SJCRH30 (cell line): ENCODE measurements around the gene CENATAC. TPM values are rescaled to one million over a fixed set of nuclear protein-coding genes. Genes with fewer than 3 reads are reported as not detected.
A peak's percentile ranks its signal among the peaks of the same experiment; 100 is the strongest.
"Not testable (repeated sequence)": the region's sequence is repeated elsewhere in the genome, so short reads cannot be mapped to it uniquely, and the experiment has no call there.

Experiments used
- DNase-seq, 2 experiments: peaks; one replicate each; pipeline ENCODE4 v3.0.0-alpha.2; 2015 to 2020
- H3K27ac ChIP-seq: fragments of 250-450 bp; sonication (Bioruptor Pico); 2 replicates; pipeline ENCODE4 v1.5.1; 2020; ENCODE audit warnings: mild to moderate bottlenecking, moderate library complexity
- H3K27me3 ChIP-seq: fragments of 250-450 bp; sonication (Bioruptor Pico); 2 replicates; pipeline ENCODE4 v1.5.1; 2020; ENCODE audit warnings: mild to moderate bottlenecking, moderate library complexity
- H3K36me3 ChIP-seq: fragments of 250-450 bp; sonication (Bioruptor Pico); 2 replicates; pipeline ENCODE4 v1.5.1; 2020; ENCODE audit warnings: mild to moderate bottlenecking, moderate library complexity
- H3K4me1 ChIP-seq: fragments of 250-450 bp; sonication (Bioruptor Pico); 2 replicates; pipeline ENCODE4 v1.5.1; 2020; ENCODE audit warnings: mild to moderate bottlenecking, moderate library complexity
- H3K4me3 ChIP-seq: fragments of 250-450 bp; sonication (Bioruptor Pico); 2 replicates; pipeline ENCODE4 v1.5.1; 2020; ENCODE audit warnings: mild to moderate bottlenecking, moderate library complexity
- H3K9me3 ChIP-seq: fragments of 250-450 bp; sonication (Bioruptor Pico); replicated peaks from 2 replicates; pipeline ENCODE4 v1.5.1; 2020; ENCODE audit warnings: mild to moderate bottlenecking, moderate library complexity
- total RNA-seq: library from RNA; depleted of rRNA; stranded (reverse); fragments of >200 nt; shearing (Covaris generic); gene quantifications from 2 replicates; pipeline ENCODE4 v1.2.3, GENCODE V29; 2014

CENATAC gene
- total RNA-seq, 1 experiment from 2014 or later: 17.5 TPM

- Histone ChIP-seq H3K27ac (no peak overlapping the region), H3K27me3 (no peaks in the 10 kb centered on the region), H3K4me3 (no peak overlapping the region), H3K4me1 (no peaks in the 10 kb centered on the region), H3K9me3 (no peaks in the 10 kb centered on the region), H3K36me3 (peaks cover 2% of the 10 kb centered on the region)
- no peak for DNase-seq
Observed at GRCh38 chr11:119046489-119046888, 48.6 kb downstream of the CENATAC start.

- no peaks in the 10 kb centered on the region for H3K27me3 ChIP-seq
- no peaks in the 10 kb centered on the region for H3K9me3 ChIP-seq
- H3K4me3 ChIP-seq: no peak overlapping the region
- H3K27ac ChIP-seq: no peak overlapping the region
- peaks cover 2% of the 10 kb centered on the region for H3K36me3 ChIP-seq
- no peak for DNase-seq
- H3K4me1 ChIP-seq: no peaks in the 10 kb centered on the region
Observed at GRCh38 chr11:119047205-119047604, 49.3 kb downstream of the CENATAC start.

DNA sequence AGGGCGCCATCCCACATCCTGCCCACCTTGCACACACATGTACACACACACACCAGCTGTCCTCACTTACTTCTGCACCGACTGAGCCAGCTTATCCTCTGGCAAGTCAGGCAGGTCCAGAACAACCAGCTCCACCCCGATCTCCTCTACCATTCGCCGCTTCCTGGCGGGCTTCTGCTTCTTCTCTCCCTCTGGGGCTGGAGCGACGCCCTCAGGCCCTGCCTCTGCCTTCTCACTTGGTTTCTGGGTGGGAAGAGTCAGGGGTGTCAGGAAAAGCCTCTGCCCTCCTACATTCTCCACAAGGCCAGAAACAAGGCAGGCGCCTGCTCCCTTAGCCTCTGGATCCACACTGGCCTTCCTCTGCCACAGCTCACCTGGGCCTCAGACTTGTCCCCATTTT, 50.7 kb downstream of the CENATAC start:
- Histone ChIP-seq H3K4me3 (no peak overlapping the region), H3K36me3 (peaks cover 2% of the 10 kb centered on the region)

DNA sequence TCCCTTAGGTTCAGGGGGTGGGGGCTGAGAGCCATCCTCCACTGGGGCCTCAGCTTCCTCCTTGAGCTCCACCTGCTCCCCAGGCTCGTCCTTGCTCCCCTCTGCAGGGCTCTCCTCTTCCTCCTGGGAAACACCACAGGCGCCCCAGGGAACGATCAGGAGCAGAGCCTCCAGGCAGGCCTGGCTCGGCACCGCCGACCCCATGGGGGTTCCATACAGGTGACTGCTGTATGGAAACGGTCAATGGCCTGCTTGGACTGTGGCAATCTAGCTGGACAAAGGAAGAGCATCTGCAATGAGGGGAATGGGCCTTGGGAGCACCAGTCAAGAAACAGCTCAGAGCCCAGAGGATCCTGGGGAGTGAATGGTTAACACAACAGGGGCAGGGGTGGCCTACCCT, 51.1 kb downstream of the CENATAC start:
- Histone ChIP-seq H3K9me3 (no peaks in the 10 kb centered on the region), H3K27ac (no peak overlapping the region), H3K4me3 (no peak overlapping the region), H3K4me1 (no peaks in the 10 kb centered on the region), H3K36me3 (peaks cover 2% of the 10 kb centered on the region), H3K27me3 (no peaks in the 10 kb centered on the region)
- DNase-seq: no peak

More for the DNA sequence above, 50.7 kb downstream of the CENATAC start:
- no peaks in the 10 kb centered on the region for H3K9me3 ChIP-seq
- no peak for DNase-seq
- no peaks in the 10 kb centered on the region for H3K4me1 ChIP-seq
- no peaks in the 10 kb centered on the region for H3K27me3 ChIP-seq
- H3K27ac ChIP-seq: no peak overlapping the region

GRCh38 chr11:119051440-119052162, 53.7 kb downstream of the CENATAC start:
- H3K27me3 ChIP-seq: no peaks in the 10 kb centered on the region
- peak; percentile 25 to 26 for DNase-seq
- 0 out of 2 replicates have a peak, but pooled peaks cover 3% of the 10 kb centered on the region for H3K4me1 ChIP-seq
- H3K27ac ChIP-seq: no peak overlapping the region
- no peaks in the 10 kb centered on the region for H3K9me3 ChIP-seq
- no peak overlapping the region for H3K4me3 ChIP-seq
- peaks cover 2% of the 10 kb centered on the region for H3K36me3 ChIP-seq

GRCh38 chr11:119052163-119052814, 54.4 kb downstream of the CENATAC start:
- Histone ChIP-seq H3K4me3 (no peak overlapping the region), H3K27ac (no peak overlapping the region), H3K9me3 (no peaks in the 10 kb centered on the region), H3K4me1 (0 out of 2 replicates have a peak, but pooled peaks cover 3% of the 10 kb centered on the region), H3K36me3 (peaks cover 2% of the 10 kb centered on the region), H3K27me3 (no peaks in the 10 kb centered on the region)
- no peak for DNase-seq

DNA sequence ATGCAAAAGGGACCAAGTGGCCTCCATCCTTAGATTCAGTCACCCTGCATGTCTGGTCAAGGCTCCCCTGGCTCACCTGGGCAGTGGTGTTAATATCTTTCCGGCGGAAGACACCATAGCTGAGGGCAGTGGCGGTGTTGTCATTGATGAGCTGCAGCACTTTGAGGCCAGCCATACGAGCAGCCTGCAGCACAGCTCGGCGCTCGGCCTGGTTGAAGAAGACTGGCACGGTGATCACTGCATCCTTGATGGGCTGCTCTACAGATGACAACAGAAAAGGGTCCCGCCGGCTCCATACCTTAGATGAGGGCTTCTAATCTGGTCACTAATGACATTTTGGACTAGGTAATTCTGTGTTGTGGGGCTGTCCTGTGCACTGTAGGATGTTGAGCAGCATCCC, 56.5 kb downstream of the CENATAC start:
- Histone ChIP-seq H3K4me1 (0 out of 2 replicates have a peak, but pooled peaks cover 3% of the 10 kb centered on the region), H3K36me3 (peaks cover 2% of the 10 kb centered on the region), H3K4me3 (no peak overlapping the region), H3K9me3 (no peaks in the 10 kb centered on the region), H3K27ac (no peak overlapping the region), H3K27me3 (no peaks in the 10 kb centered on the region)
- no peak for DNase-seq

DNA sequence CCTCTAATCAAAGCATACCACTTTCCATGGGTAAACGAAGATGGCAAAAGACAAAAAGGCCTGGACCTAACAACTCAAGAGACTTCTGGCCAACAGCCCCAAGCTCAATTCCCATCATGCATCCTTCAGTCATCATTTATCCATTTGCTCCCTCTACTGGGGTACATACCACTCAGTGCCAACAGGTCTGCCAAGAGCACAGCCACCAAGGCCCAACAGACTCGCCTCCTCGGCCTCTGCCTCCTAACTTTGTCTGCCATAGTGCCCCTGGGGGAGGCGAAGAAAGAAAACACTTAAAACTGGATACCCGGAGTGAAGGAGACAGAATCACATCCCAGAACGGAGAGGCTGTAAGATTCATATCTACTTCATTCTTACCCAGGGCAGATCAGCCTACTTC, 58.0 kb downstream of the CENATAC start:
- Histone ChIP-seq H3K27me3 (no peaks in the 10 kb centered on the region), H3K27ac (peak overlapping the region; percentile 59; the same call in 1 of the 2 replicates), H3K4me3 (peak overlapping the region; percentile 97), H3K4me1 (0 out of 2 replicates have a peak, but pooled peaks cover 3% of the 10 kb centered on the region), H3K36me3 (no peaks in the 10 kb centered on the region; the same call in none of the 2 replicates), H3K9me3 (no peaks in the 10 kb centered on the region)
- DNase-seq: no peak

DNA sequence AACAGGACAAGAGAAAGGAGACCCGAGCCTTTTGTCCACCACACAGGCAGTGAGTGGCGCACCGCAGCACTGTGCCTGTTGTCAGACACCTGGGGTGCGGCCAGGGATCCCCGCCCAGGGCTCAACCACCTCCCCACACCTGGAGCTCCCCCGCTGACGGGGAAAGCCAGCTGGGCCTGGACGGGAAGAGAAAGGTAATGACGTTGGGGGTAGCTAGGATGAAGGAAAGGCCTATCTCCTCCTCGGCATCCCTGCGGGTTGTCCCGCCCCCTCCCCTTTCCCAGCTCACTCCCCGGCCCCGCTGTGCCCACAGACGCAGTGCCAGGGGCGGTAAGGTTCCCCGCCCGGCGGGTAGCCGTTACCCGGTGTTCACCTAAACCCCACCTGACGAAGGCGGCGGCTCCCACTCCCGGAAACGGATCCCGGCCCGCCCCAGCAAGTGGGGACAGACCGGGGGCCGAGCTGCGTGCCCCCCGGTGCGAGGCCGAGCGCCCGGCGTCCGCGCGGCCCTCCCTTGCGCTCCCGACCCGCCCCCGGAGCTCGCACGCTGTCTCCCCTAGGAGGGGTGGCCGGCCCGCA, 58.6 kb downstream of the CENATAC start:
- Histone ChIP-seq H3K4me1 (0 out of 2 replicates have a peak, but pooled peaks cover 3% of the 10 kb centered on the region), H3K36me3 (no peaks in the 10 kb centered on the region; the same call in none of the 2 replicates), H3K27me3 (no peaks in the 10 kb centered on the region), H3K27ac (peak overlapping the region; percentile 59), H3K9me3 (no peaks in the 10 kb centered on the region), H3K4me3 (peak overlapping the region; percentile 97)
- DNase-seq: no peak

DNA sequence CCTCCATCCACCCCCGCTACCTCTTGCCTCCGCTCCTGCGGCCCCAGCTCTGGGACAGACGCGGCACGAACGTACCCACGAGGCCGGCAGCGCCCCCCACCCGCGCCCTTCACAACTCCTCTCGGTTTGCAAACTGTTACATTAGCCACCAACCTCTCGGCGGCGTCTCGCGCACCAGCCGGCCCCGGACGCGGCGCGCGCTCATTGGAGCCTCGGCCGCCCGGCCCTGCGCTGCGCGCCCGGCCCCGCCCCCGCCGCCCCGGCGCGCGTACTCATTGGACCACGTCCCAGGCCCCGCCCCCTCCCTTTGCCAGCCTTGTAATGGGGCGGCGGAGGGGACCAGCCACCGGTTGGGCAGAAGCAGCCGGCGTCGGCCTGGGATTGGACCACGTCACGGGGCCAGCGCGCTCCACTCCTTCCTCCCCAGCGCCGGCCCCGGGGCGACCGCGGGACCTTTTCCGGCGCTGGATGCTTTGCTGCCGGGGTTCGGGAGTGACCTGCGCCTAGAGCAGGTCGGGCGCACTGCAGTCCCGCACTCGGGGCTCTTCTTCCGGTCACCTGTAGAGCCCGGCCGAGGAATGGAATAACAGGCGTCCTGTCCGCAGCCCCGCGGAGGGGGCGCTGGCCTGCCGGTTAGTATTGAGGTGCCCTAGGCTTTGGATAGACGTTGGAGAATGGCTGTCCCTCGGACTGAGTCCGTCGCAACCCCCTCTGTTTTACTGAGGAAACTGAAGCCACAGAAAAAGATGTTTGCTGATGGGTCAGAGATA, 59.2 kb downstream of the CENATAC start, which contains the start of gene HYOU1:
Gene HYOU1 (minus strand): TSS at position 206 of the 770 bp plus-strand sequence. CDS start 1,045 bp downstream, outside the sequence.
- peak within 1 kb of the TSS; percentile 59 for H3K27ac ChIP-seq
- 0 out of 2 replicates have a peak, but pooled peaks cover 3% of the 10 kb centered on the region for H3K4me1 ChIP-seq
- peak within 1 kb of the TSS; percentile 97 for H3K4me3 ChIP-seq
- H3K27me3 ChIP-seq: no peaks in the 10 kb centered on the region
- no peaks in the 10 kb centered on the region; the same call in none of the 2 replicates for H3K36me3 ChIP-seq
- peak; percentile 95 for DNase-seq
- H3K9me3 ChIP-seq: no peaks in the 10 kb centered on the region

DNA sequence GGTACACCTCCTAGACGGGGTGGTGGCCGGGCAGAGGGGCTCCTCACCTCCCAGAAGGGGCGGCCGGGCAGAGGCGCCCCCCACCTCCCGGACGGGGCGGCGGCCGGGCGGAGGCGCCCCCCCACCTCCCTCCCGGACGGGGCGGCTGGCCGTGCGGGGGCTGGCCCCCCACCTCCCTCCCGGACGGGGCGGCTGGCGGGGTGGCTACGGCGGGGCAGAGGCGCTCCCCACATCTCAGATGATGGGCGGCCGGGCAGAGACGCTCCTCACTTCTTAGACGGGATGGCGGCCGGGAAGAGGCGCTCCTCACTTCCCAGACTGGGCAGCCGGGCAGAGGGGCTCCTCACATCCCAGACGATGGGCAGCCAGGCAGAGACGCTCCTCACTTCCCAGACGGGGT, 61.2 kb downstream of the CENATAC start:
- DNase-seq, H3K9me3 ChIP-seq, H3K36me3 ChIP-seq, H3K27me3 ChIP-seq, H3K4me3 ChIP-seq, H3K4me1 ChIP-seq, H3K27ac ChIP-seq: not testable (repeated sequence)

- H3K4me1 ChIP-seq: no peaks in the 10 kb centered on the region
- no peaks in the 10 kb centered on the region for H3K27me3 ChIP-seq
- no peak for DNase-seq
- no peak overlapping the region for H3K27ac ChIP-seq
- no peaks in the 10 kb centered on the region for H3K36me3 ChIP-seq
- H3K4me3 ChIP-seq: no peak overlapping the region
- H3K9me3 ChIP-seq: no peaks in the 10 kb centered on the region
Observed at GRCh38 chr11:119061256-119061655, 63.3 kb downstream of the CENATAC start.

DNA sequence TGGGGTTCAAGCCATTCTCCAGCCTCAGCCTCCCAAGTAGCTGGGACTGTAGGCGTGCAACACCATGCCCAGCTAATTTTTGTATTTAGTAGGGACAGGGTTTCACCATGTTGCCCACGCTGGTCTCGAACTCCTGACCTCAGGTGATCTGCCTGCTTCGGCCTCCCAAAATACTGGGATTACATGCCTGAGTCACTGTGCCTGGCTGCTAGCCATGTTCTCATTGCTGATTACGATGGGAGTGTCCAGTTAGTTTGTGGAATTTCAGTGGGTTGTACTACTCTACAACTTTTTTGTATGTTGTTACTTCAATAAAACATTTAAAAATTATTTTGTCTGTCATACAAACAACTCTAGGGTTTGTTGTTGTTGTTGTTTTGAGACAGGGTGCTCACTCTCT, 64.8 kb downstream of the CENATAC start:
- H3K4me3 ChIP-seq: no peak overlapping the region
- no peaks in the 10 kb centered on the region for H3K9me3 ChIP-seq
- no peak for DNase-seq
- H3K27ac ChIP-seq: no peak overlapping the region
- no peaks in the 10 kb centered on the region for H3K27me3 ChIP-seq
- no peaks in the 10 kb centered on the region for H3K4me1 ChIP-seq
- H3K36me3 ChIP-seq: no peaks in the 10 kb centered on the region

GRCh38 chr11:119065369-119065768, 67.4 kb downstream of the CENATAC start:
- Histone ChIP-seq H3K9me3 (no peaks in the 10 kb centered on the region), H3K4me3 (no peak overlapping the region), H3K27me3 (no peaks in the 10 kb centered on the region), H3K4me1 (no peaks in the 10 kb centered on the region), H3K27ac (no peak overlapping the region), H3K36me3 (no peaks in the 10 kb centered on the region; the same call in 1 of the 2 replicates)
- DNase-seq: no peak
